ENCODE data around the gene PROK2.

The PROK2 gene, protein sequence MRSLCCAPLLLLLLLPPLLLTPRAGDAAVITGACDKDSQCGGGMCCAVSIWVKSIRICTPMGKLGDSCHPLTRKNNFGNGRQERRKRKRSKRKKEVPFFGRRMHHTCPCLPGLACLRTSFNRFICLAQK

GRCh38 chr3:71784914-71785531, at the start of gene PROK2:
Gene PROK2 (minus strand): TSS chr3:71785148. CDS start chr3:71785052, 96 bp downstream.
- DNase-seq: no peak

DNA sequence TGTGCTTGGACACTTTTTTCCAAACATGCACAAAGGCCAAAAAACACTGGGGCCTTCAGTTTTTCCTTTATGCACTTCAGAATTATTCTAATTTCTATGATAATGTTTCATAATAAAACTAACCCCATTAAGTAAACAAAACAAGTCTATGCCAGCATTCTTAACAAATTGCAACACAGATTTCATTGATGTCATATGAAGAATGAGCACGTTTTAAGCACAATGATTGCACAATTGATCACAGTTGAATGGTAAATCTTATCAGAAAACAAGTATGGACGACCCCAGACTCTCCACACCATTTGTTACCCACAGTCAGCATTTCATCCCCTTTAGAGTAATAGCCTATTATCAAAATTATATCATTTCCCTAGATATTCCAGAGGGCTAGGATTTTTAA, 46.7 kb upstream of the PROK2 start:
- no peak for DNase-seq

- DNase-seq: no peak
These were observed 40.8 kb upstream of the PROK2 start for GRCh38 chr3:71825551-71826283.

- no peak for DNase-seq
These were observed 36.2 kb upstream of the PROK2 start for GRCh38 chr3:71821116-71821515.

DNA sequence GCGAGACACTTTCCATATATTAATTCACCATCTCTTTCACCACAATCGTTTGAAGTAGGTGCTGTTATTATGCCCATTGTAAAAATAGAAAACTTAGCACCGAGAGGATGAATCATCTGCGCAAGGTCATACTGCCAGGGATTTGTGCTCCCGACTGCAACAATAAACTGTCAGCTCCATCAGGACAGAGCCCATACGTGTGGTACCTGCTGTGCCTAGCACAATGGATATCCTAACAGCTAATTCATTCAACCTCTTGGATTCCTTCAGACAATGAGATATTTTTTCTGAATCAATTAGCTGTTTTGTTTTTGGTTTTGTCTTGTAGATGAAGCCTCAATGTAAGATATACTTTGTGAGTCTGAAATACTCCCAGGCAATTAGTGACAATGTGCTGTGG, 32.3 kb upstream of the PROK2 start:
- DNase-seq: no peak

DNA sequence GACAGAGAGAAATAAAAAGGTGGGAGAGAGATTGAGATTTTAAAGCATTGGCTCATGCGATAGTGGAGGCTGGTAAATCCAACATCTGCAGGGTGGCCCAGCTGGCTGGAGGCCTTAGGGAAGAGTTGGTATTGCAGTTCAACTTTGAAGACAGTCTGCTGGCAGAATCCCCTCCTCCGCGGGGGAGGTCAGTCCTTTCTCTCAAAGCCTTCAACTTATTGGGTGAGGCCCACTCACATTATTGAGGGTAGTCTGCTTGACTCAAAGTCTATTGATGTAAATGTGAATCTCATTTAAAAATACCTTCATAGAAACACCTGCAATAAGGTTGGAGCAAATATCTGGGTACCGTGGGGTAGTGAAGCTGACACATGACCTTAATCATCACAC, 31.8 kb upstream of the PROK2 start:
- DNase-seq: no peak

GRCh38 chr3:71815340-71816067, 30.6 kb upstream of the PROK2 start:
- no peak for DNase-seq

GRCh38 chr3:71813704-71814103, 28.8 kb upstream of the PROK2 start:
- DNase-seq: no peak

DNA sequence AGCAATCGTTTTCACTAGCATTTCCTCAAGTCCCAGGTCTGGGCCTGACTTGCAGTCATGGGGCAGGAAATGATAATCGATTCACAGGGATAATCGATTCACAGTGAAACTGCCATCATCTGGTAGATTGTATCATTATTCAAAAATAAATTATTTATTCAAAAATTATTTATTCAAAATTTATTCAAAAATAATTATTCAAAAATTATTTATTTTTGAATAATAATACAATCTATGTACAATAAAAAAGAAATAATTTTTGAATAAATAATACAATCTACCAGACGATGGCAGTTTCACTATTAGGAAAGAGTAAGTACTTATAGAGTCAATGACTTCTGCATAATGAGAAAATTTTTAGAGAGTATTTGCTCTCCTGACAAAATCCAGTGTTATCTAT, 28.1 kb upstream of the PROK2 start:
- DNase-seq: no peak

DNA sequence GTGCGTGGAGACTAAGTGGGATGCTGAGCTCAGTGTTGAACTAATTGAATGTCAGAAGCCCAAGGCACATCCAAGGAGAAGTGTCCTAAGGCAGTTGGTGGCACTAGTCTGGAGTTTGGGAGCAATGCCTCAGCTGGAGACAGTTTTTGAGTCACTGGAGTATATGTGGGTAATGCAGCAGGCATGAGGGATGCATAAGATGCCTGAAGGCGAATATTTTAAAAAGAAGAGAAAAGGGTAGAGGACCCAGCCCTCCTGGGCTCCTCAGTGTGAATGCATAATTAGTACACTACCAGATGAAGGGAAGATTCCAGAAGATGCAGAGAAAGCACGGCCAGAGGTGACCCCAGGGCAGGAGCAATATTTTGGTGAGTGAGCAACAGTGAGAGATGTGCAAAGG, 25.1 kb upstream of the PROK2 start:
- no peak for DNase-seq

- DNase-seq: no peak
These were observed 24.5 kb upstream of the PROK2 start for GRCh38 chr3:71809321-71810026.

DNA sequence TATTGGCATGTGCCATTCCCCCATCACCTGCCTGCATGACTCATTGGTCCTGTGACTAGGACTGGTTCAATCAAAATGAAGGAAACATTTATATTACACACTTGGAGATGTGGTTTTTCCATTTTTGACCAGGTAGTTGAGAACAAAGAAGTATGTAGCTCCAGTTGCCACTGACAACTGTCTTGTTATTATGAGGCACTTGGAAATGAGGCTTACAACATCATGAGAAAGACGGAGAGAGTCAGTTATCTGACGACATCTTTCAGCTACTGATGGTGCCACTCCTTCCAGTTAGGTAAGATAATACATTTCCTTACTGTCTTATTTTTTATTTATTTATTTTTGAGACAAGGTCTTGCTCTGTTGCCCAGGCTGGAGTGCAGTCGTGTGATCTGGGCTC, 21.8 kb upstream of the PROK2 start:
- DNase-seq: no peak

- DNase-seq: no peak
These were observed 20.7 kb upstream of the PROK2 start for GRCh38 chr3:71805691-71806090.

DNA sequence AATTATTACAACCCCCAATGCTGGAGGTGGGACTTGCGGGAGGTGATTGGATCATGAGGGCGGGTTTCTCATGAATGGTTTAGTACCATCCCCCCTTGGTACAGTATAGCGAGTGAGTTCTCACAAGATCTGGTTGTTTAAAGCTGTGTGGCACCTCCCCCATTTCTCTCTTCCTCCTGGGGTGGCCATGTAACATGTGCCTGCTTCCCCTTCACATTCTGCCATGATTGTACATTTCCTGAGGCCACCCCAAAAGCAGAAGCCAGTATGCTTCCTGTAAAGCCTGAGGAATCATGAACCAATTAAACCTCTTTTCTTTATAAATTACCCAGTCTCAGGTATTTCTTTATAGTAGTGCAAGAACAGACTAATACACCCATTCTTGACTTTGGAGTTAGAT, 20.3 kb upstream of the PROK2 start:
- no peak for DNase-seq

GRCh38 chr3:71803248-71803647, 18.3 kb upstream of the PROK2 start:
- no peak for DNase-seq

GRCh38 chr3:71801986-71802385, 17.0 kb upstream of the PROK2 start:
- DNase-seq: no peak

- no peak for DNase-seq
These were observed 15.1 kb upstream of the PROK2 start for GRCh38 chr3:71800023-71800422.

- DNase-seq: no peak
These were observed 12.5 kb upstream of the PROK2 start for GRCh38 chr3:71797455-71797854.

DNA sequence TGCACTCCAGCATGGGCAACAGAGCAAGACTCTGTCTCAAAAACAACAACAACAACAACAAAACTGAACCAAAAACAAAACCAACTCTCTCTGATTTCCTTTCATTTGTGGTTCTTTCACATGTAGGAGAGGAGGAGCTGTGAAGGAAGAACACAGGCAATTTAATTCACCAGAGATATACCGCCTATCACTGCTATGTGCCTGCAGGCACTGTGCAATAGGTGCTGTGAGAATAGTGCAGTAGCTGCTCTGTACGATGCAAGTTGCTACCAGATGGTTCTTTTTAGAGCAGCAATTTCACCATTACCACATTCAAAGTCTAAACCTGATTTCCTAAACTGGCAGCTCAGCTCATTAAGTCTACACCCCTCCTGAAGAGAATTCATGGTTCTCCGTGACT, 11.3 kb upstream of the PROK2 start:
- no peak for DNase-seq

- DNase-seq: no peak
These were observed 6.7 kb upstream of the PROK2 start for GRCh38 chr3:71791634-71792033.

DNA sequence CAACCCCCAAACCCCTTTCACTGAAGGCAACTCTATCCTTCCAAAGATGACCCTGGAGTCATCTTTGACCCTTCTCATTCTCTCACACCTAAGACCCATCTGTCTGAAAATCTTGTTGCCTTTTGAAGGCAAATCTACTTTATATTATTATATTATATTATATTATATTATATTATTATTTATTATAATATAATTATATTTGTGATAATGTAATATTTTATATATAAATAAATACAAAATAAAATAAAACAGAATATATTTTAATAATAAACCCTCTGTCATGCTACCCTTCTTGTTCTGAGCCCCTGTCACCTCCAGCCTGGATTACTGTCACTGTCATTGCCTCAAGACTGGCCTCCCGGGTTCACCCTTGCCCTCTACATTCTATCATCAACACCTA, 5.0 kb upstream of the PROK2 start:
- no peak for DNase-seq

- no peak for DNase-seq
These were observed 3.0 kb upstream of the PROK2 start for GRCh38 chr3:71787851-71788405.

DNA sequence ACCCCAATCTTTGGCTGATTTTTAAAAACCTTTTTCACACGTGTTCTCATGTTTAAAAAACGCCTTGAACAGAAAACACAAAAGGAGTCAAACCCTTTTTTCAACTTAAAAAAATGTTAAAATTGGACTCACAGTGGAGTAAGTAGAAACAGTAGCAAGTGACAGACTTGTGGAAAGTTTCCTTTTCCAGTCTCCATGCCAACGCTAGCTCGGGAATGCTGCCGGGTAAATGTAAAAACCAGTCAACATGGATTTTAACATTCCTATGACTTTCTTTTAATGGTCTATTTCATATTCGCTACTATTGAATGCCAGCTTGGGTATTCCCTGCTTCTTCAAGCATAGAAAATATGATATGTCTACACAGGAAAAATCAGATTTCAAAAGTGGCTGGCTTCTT, 1.6 kb upstream of the PROK2 start:
- DNase-seq: no peak
